Heart left ventricle (tissue), 16 donors: ENCODE results near the gene UGT1A5. TPM values are rescaled to one million over a fixed set of nuclear protein-coding genes. Genes with fewer than 3 reads are reported as not detected.
A peak's percentile ranks its signal among the peaks of the same experiment; 100 is the strongest.

Source experiments
- ATAC-seq, 4 donors: fragments of 200-7000 bp; cut with Tn5 transposase; one replicate each; pipeline ENCODE4 v1.9.1; 2020 to 2022; ENCODE audit warnings: moderate library complexity in 4 of 4, mild to moderate bottlenecking in 3 of 4, moderate number of reproducible peaks in 1 of 4
- DNase-seq, 5 donors: peaks; one replicate each; pipeline ENCODE4 v3.0.0-alpha.2; 2020
- H3K27ac ChIP-seq, 12 donors: fragments of 200-600 bp; sonication (generic) in 4 of 12; one replicate each; pipeline versions ENCODE4 v1.5.0 to v1.8.0; 2016 to 2022; ENCODE audit warnings: mild to moderate bottlenecking in 2 of 12
- H3K27me3 ChIP-seq, 9 donors: fragments of 200-600 bp; sonication (generic) in 2 of 9; one replicate each; pipeline versions ENCODE4 v1.5.1 to v1.8.0; 2016 to 2022; ENCODE audit warnings: mild to moderate bottlenecking in 3 of 9
- H3K36me3 ChIP-seq, 9 donors: fragments of 200-600 bp; sonication (generic) in 2 of 9; one replicate each; pipeline versions ENCODE4 v1.5.0 to v1.8.0; 2018 to 2022; ENCODE audit warnings: mild to moderate bottlenecking in 2 of 9
- H3K4me1 ChIP-seq, 12 donors: fragments of 200-600 bp; sonication (generic) in 4 of 12; one replicate each; pipeline versions ENCODE4 v1.5.0 to v1.8.0; 2016 to 2022; ENCODE audit warnings: mild to moderate bottlenecking in 3 of 12
- H3K4me3 ChIP-seq, 12 donors: fragments of 200-600 bp; sonication (generic) in 4 of 12; one replicate each; pipeline versions ENCODE4 v1.5.0 to v1.8.0; 2017 to 2022; ENCODE audit warnings: mild to moderate bottlenecking in 9 of 12, moderate library complexity in 4 of 12
- H3K9me3 ChIP-seq, 12 donors: fragments of 200-600 bp; sonication (generic) in 4 of 12; one replicate each; pipeline versions ENCODE4 v1.5.0 to v1.8.0; 2016 to 2022; ENCODE audit warnings: mild to moderate bottlenecking in 1 of 12
- POLR2A ChIP-seq, 2 donors: fragments of 450-650 bp; IDR thresholded peaks; one replicate each; pipeline ENCODE4 v1.6.1; 2017; ENCODE audit warnings: antibody characterized with exemption in 2 of 2, mild to moderate bottlenecking in 2 of 2, moderate library complexity in 2 of 2
- WGBS, 4 donors: extraction: QIAGEN DNeasy Blood & Tissue Kit in 2 of 4; methylation state at CpG; one replicate each; pipeline versions ENCODE4 v1.1.5 to v1.1.7; 2013 to 2018; 5-methylcytosine and 5-hydroxymethylcytosine counted together
- intact Hi-C, 10 donors: fragments of 100-400 bp; cut with DNase I; formaldehyde crosslinking; loops; one replicate each; pipeline versions ENCODE4 v1.11.1 to v1.14.2; 2022
- polyA plus RNA-seq, 2 donors: library from polyadenylated mRNA; stranded (reverse); fragments of 200-250 nt; gene quantifications; one replicate each; pipeline ENCODE4 v1.2.3, GENCODE V29; 2013
- total RNA-seq, 9 donors: library from RNA; depleted of rRNA in 2 of 9; stranded (reverse); fragments of >200 nt in 2 of 9; fragmentation: NEBNext Ultra II Directional in 3 of 9; extraction: Animal tissue kit (Norgen Biotek cat#: 25700) in 3 of 9; gene quantifications; one replicate each; pipeline versions ENCODE4 v1.1.0 to v1.2.4, GENCODE V29; 2016 to 2023
- TF ChIP-seq, protein P1 (sequence below), 12 donors: fragments of 200-600 bp; sonication (generic) in 4 of 12; IDR thresholded peaks; one replicate each; pipeline versions ENCODE4 v1.5.0 to v1.8.0; 2018 to 2022; ENCODE audit warnings: antibody characterized with exemption in 12 of 12, mild to moderate bottlenecking in 5 of 12
- donor health status: ischemic (EF 13 %, LVEDD 7.1; RV severe dilation, severe dysfunction).
- donor health status: healthy with polysubstance abuse.
- donor health status: DM: no; HTN: yes; CAD: no.
- donor health status: DM: no; HTN: no; CAD: no.
- donor health status: ischemic (EF 25% LVEDD 6.9; RV normal size, moderate dysfunction).
- donor health status: ischemic (EF 25% LVEDD 5.7; RV mildly dilated, moderate dysfunction).
- donor health status: healthy.
- donor health status: DM: yes; HTN: yes; CAD: no.
- donor health status: ischemic (EF 35%, LVEDD 5.7; RV mildly dilated, moderate dysfunction).
- donor health status: nonischemic (EF 11% LVEDD 7.7; RV severe dilation, severe dysfunction).
- donor health status: DM: yes; HTN: yes; CAD: no.
- donor health status: PGD.
- donor health status: ischemic (EF 29% LVEDD 5.4; RV normal size, mild dysfunction).
- donor health status: nonischemic (EF 23%, LVEDD 6.1; RV moderate dilation, normal function).

UGT1A5 gene
- total and polyA plus RNA-seq, 11 donors, result not detected

- DNase-seq (no peak), ATAC-seq (no peak)
- intact Hi-C loops, result no loop called here
- TF ChIP-seq, protein P1, sequence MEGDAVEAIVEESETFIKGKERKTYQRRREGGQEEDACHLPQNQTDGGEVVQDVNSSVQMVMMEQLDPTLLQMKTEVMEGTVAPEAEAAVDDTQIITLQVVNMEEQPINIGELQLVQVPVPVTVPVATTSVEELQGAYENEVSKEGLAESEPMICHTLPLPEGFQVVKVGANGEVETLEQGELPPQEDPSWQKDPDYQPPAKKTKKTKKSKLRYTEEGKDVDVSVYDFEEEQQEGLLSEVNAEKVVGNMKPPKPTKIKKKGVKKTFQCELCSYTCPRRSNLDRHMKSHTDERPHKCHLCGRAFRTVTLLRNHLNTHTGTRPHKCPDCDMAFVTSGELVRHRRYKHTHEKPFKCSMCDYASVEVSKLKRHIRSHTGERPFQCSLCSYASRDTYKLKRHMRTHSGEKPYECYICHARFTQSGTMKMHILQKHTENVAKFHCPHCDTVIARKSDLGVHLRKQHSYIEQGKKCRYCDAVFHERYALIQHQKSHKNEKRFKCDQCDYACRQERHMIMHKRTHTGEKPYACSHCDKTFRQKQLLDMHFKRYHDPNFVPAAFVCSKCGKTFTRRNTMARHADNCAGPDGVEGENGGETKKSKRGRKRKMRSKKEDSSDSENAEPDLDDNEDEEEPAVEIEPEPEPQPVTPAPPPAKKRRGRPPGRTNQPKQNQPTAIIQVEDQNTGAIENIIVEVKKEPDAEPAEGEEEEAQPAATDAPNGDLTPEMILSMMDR (IDR thresholded peaks at IDR 0.05), result no peak
- TF ChIP-seq POLR2A (IDR thresholded peaks at IDR 0.05), result no peak
- H3K9me3 ChIP-seq, result peaks cover 0 to 6% (median 0%) of the 10 kb centered on the region in 12 donors
- H3K27ac ChIP-seq, result no peak overlapping the region
- WGBS, 4 donors, result 86 to 96% (median 90%) methylated on average over 6 of the region's 6 CpGs
- H3K4me1 ChIP-seq, result no peaks in the 10 kb centered on the region
- peaks cover 0 to 6% (median 0%) of the 10 kb centered on the region in 9 donors for H3K27me3 ChIP-seq
- H3K4me3 ChIP-seq, result no peak overlapping the region
- H3K36me3 ChIP-seq, result no peaks in the 10 kb centered on the region
Observed at GRCh38 chr2:233775414-233775813, 62.7 kb downstream of the UGT1A5 start.

GRCh38 chr2:233778030-233778429, 65.3 kb downstream of the UGT1A5 start, which contains the start of gene MROH2A:
Gene MROH2A, plus strand, starts transcription at chr2:233778330. Its CDS starts 1,029 bp downstream, at chr2:233779359.
- peaks cover 0 to 10% (median 0%) of the 10 kb centered on the region in 12 donors for H3K9me3 ChIP-seq
- no peak for ATAC-seq
- intact Hi-C loops, result no loop called here
- DNase-seq, result no peak
- 71 to 96% (median 81%) methylated on average over 2 of the region's 2 CpGs for WGBS, 4 donors
- H3K36me3 ChIP-seq, result no peaks in the 10 kb centered on the region
- TF ChIP-seq, protein P1 (IDR thresholded peaks at IDR 0.05), result no peak
- TF ChIP-seq POLR2A (IDR thresholded peaks at IDR 0.05), result no peak
- H3K4me3 ChIP-seq, result no peak within 1 kb of the TSS
- H3K27me3 ChIP-seq, result peaks cover 0 to 6% (median 0%) of the 10 kb centered on the region in 9 donors
- H3K4me1 ChIP-seq, result no peaks in the 10 kb centered on the region
- H3K27ac ChIP-seq, result no peak within 1 kb of the TSS

DNA sequence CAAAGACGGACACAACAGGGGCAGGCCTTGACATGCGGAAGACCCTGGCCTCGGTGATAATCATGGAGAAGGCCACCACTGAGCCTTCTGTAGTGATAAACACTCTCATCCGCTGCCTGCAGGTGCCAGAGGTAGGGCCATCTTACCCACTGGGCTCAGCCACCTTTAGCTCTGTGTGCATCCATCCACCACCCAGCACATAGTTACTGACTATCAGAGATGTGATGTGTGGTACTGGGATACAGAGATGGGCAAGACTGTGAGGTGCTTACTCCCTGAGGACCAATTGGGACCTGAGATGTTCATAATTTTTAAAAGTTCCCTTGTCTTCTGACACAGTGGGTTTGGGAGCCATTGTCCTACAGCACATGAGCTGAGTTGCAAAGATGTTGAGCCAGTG, 67.0 kb downstream of the UGT1A5 start:
- Histone ChIP-seq H3K9me3 (peaks cover 0 to 10% (median 0%) of the 10 kb centered on the region in 12 donors), H3K27ac (no peak overlapping the region), H3K36me3 (no peaks in the 10 kb centered on the region), H3K4me1 (no peaks in the 10 kb centered on the region), H3K27me3 (peaks cover 0 to 6% (median 0%) of the 10 kb centered on the region in 9 donors), H3K4me3 (no peak overlapping the region)
- ATAC-seq (peak in 1 of 4 donors; percentile 31), DNase-seq (no peak)
- intact Hi-C loops, result no loop called here
- 84 to 92% (median 86%) methylated on average over 2 to 4 of the region's 4 CpGs for WGBS, 4 donors
- TF ChIP-seq, protein P1 (IDR thresholded peaks at IDR 0.05), result no peak
- no peak for TF ChIP-seq POLR2A (IDR thresholded peaks at IDR 0.05)

DNA sequence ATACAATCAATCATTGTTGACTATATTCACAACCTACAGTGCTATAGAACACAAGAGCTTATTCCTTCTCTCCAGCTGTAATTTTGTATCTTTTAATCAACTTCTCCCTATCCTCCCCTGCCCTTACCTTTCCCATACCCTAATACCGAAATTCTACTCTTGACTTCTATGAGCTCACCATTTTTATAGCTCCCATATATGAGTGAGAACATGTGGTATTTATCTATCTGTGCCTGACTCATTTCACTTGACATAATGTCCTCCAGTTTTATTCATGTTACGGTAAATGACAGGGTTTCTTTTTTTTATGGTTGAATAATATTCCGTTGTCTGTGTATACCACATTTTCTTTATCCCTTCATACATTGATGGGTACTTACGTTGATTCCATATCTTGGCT, 68.1 kb downstream of the UGT1A5 start:
- no peak for TF ChIP-seq POLR2A (IDR thresholded peaks at IDR 0.05)
- TF ChIP-seq, protein P1 (IDR thresholded peaks at IDR 0.05), result no peak
- Histone ChIP-seq H3K36me3 (no peaks in the 10 kb centered on the region), H3K4me1 (no peaks in the 10 kb centered on the region), H3K9me3 (peaks cover 0 to 8% (median 0%) of the 10 kb centered on the region in 12 donors), H3K27ac (no peak overlapping the region), H3K27me3 (peaks cover 0 to 7% (median 0%) of the 10 kb centered on the region in 9 donors), H3K4me3 (no peak overlapping the region)
- DNase-seq, result no peak
- intact Hi-C loops, result no loop called here
- WGBS, 4 donors, result 80 to 85% (median 85%) methylated on average over 4 of the region's 4 CpGs
- ATAC-seq, result no peak
